Thoracic aorta (tissue), 2 donors: ENCODE measurements around the gene ENDOD1. TPM values are rescaled to one million over a fixed set of nuclear protein-coding genes. Genes with fewer than 3 reads are reported as not detected.

Experiments
- ATAC-seq: fragments of 150-250 bp; one replicate; pipeline ENCODE4 v1.8.0; 2017; ENCODE audit warnings: low read depth; ENCODE audit not compliant: insufficient number of reproducible peaks, low FRiP score
- DNase-seq: peaks from one replicate; pipeline ENCODE4 v3.0.0-alpha.2; 2020; ENCODE audit warnings: low spot score
- H3K27ac ChIP-seq, 2 donors: fragments of 200-600 bp; sonication (generic); 1 replicate in 1 of 2; 2 replicates in 1 of 2; pipeline ENCODE4 v1.5.1; 2016; ENCODE audit warnings: mild to moderate bottlenecking in 2 of 2, moderate library complexity in 2 of 2
- H3K27me3 ChIP-seq: fragments of 200-600 bp; sonication (generic); replicated peaks from 2 replicates; pipeline ENCODE4 v1.6.0; 2016; ENCODE audit warnings: mild to moderate bottlenecking; ENCODE audit not compliant: insufficient read depth
- H3K36me3 ChIP-seq: fragments of 200-600 bp; sonication (generic); one replicate; pipeline ENCODE4 v1.5.1; 2016
- H3K4me1 ChIP-seq, 2 donors: fragments of 200-600 bp; sonication (generic); 1 replicate in 1 of 2; 2 replicates in 1 of 2; pipeline versions ENCODE4 v1.5.1 to v1.6.0; 2016; ENCODE audit warnings: low read depth in 2 of 2, mild to moderate bottlenecking in 1 of 2; ENCODE audit not compliant: control insufficient read depth in 1 of 2
- H3K4me3 ChIP-seq: fragments of 200-600 bp; sonication (generic); 2 replicates; pipeline ENCODE4 v1.5.1; 2016; ENCODE audit warnings: mild to moderate bottlenecking
- H3K9me3 ChIP-seq: fragments of 200-600 bp; sonication (generic); 2 replicates; pipeline ENCODE4 v1.5.1; 2016
- CTCF ChIP-seq: fragments of 200-600 bp; sonication (generic); IDR thresholded peaks from one replicate; pipeline ENCODE4 v1.5.1; 2019; ENCODE audit warnings: antibody characterized with exemption
- total RNA-seq, 2 donors: library from RNA; depleted of rRNA; stranded (reverse); fragments of >200 nt; gene quantifications; one replicate each; pipeline versions ENCODE4 v1.1.0 to v1.2.3, GENCODE V29; 2016

Gene ENDOD1
- total RNA-seq, 2 donors from 2014 or later = 86.9 to 155 TPM

DNA sequence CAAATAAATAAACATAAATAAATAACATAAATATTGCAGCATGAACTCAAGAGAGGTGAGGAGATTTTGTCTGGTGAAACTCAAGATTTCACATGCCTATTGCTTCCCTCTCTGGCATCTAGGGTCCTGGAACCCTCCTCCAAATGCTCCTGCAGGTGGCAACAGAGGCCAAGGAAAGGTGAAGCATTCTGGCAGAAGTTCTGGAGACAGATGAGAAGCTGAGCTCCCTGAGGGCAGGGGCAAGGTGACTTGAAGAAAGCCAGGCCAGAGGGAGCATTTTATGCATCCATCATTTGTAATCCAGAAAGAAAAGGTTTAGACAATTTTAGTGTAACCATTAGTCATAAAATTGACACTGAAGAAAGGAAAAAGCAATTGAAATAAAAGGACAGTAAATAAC is 64.9 kb downstream of the ENDOD1 start:
- Histone ChIP-seq H3K4me1 (peaks cover 15 to 65% of the 10 kb centered on the region in 2 donors), H3K27me3 (no peaks in the 10 kb centered on the region), H3K27ac (no peak overlapping the region), H3K4me3 (no peak overlapping the region), H3K36me3 (no peaks in the 10 kb centered on the region), H3K9me3 (no peaks in the 10 kb centered on the region)
- DNase-seq = no peak
- TF ChIP-seq CTCF = peak; percentile 20
- ATAC-seq = no peak

DNA sequence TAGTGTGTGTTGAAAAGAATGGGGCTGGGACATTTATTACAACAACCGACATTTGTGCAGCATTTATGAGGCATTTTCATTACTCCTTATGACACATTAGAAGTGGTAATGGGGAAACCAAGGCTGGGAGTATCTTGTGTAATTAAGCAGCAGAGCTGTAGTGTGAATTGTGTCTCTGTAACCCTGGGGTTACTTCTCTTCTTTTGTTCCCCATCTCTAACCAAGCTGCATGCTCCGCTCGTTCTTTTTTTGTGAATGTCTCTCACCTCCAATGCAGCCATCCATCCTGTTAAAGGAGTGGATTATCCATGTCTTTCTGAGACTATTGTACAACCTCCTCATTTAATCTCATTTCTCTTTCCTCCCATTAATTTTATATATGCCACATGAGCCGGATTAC is 65.7 kb downstream of the ENDOD1 start:
- no peak for TF ChIP-seq CTCF
- peaks cover 10 to 56% of the 10 kb centered on the region in 2 donors for H3K4me1 ChIP-seq

GRCh38 chr11:95156133-95156721 is 66.6 kb downstream of the ENDOD1 start:
- Histone ChIP-seq H3K27ac (peak overlapping the region; percentile 72 to 73), H3K27me3 (no peaks in the 10 kb centered on the region), H3K9me3 (no peaks in the 10 kb centered on the region), H3K4me3 (peak overlapping the region; percentile 22), H3K36me3 (no peaks in the 10 kb centered on the region), H3K4me1 (peaks cover 10 to 49% of the 10 kb centered on the region in 2 donors)
- ATAC-seq = no peak
- TF ChIP-seq CTCF = no peak
- DNase-seq = no peak

More for the DNA sequence above, 65.7 kb downstream of the ENDOD1 start:
- ATAC-seq = no peak
- no peak for DNase-seq
- Histone ChIP-seq H3K9me3 (no peaks in the 10 kb centered on the region), H3K36me3 (no peaks in the 10 kb centered on the region), H3K4me3 (no peak overlapping the region), H3K27ac (no peak overlapping the region), H3K27me3 (no peaks in the 10 kb centered on the region)

- peak overlapping the region; percentile 72 to 73 for H3K27ac ChIP-seq
Observed at GRCh38 chr11:95156916-95157541, 67.4 kb downstream of the ENDOD1 start.

More at GRCh38 chr11:95156916-95157541, 67.4 kb downstream of the ENDOD1 start:
- Histone ChIP-seq H3K36me3 (no peaks in the 10 kb centered on the region), H3K9me3 (no peaks in the 10 kb centered on the region), H3K4me3 (peak overlapping the region; percentile 22), H3K4me1 (peaks cover 6 to 44% of the 10 kb centered on the region in 2 donors), H3K27me3 (no peaks in the 10 kb centered on the region)
- no peak for ATAC-seq
- DNase-seq = no peak
- TF ChIP-seq CTCF = no peak
